Stimulated activated CD4-positive, alpha-beta T cell treated with anti-CD3 and anti-CD28 coated beads, TNF-alpha, amount 100 ng/mL, for 1 hour (primary cell): ENCODE data around the gene FBXL20.

Source experiments
- DNase-seq, 3 donors: peaks; one replicate each; pipeline ENCODE4 v3.0.0-alpha.2; 2020; ENCODE audit warnings: low read depth in 3 of 3, low spot score in 1 of 3

The FBXL20 gene

GRCh38 chr17:39208893-39209292 lies 192.5 kb downstream of the FBXL20 start:
- DNase-seq = no peak

GRCh38 chr17:39208136-39208535 lies 193.3 kb downstream of the FBXL20 start:
- no peak for DNase-seq

- no peak for DNase-seq
These were observed 196.3 kb downstream of the FBXL20 start for GRCh38 chr17:39205112-39205526.

- no peak for DNase-seq
These were observed 197.2 kb downstream of the FBXL20 start for GRCh38 chr17:39204245-39204644.
